ENCODE data around the gene FLACC1.
A peak's percentile ranks its signal among the peaks of the same experiment; 100 is the strongest.

FLACC1 gene

DNA sequence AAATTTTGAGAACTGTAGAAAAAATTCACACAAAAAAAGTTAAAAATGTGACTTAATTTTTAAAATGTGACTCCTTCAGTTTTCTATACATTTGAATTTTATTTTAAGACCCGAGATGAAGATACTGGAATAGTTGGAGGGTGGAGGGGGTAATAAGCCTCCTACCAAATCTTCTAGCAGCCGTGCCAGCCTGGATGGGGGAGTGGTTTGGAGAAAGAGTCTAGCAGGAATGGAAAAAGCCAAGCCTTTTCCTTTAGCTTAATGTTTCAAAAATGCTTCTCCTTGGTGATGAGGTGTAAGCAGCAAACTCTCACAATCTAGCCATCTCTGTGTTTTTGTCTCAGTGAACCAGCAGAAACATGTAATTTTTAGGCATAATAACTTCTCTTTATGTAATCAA lies 82.1 kb downstream of the FLACC1 start:
- DNase-seq = no peak

DNA sequence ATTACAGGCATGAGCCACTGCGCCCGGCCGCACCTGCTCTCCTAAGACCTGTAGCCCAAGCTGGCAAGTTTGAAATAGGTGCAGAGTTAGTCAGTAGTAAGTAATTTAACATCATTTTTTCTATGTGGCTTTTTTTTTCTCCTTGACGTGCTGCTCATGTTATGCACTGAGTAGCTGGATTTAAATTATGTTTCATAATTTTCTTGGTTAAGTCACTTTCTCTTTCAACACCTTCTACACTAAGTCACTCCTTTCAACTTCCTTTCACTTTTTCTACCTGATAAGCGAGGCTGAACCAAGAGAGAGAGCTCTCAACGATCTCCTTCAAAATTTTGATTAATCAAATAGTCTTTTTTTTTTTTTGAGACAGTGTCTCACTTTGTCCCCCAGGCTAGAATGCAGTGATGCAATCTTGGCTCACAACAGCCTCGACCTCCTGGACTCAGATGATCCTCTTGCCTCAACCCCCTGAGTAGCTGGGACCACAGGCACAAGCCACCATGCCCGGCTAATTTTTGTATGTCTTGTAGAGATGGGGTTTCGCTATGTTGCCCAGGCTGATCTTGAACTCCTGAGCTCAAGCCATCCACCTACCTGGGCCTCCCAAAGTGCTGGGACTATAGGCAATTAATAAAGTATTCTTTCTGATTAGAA lies 83.7 kb downstream of the FLACC1 start:
- DNase-seq = no peak

DNA sequence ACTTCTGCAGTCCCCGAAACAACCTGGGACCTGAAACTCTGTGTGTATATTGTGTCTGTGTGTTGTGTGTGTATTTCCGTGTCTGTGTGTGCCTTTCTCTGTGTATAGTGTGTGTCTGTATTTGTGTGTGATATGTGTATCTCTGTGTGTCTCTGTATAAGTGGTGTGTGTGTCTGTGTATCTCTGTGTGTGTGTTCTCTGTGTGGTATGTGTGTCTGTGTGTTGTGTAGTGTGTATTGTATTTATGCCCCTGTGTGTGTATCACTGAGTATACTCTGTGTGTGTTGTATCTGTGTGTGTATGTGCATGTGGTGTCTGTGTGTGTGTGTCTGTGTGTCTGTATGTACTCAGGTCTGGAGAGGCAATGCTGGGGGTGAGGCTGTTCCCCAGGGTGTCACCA lies 85.2 kb downstream of the FLACC1 start:
- DNase-seq = no peak

DNA sequence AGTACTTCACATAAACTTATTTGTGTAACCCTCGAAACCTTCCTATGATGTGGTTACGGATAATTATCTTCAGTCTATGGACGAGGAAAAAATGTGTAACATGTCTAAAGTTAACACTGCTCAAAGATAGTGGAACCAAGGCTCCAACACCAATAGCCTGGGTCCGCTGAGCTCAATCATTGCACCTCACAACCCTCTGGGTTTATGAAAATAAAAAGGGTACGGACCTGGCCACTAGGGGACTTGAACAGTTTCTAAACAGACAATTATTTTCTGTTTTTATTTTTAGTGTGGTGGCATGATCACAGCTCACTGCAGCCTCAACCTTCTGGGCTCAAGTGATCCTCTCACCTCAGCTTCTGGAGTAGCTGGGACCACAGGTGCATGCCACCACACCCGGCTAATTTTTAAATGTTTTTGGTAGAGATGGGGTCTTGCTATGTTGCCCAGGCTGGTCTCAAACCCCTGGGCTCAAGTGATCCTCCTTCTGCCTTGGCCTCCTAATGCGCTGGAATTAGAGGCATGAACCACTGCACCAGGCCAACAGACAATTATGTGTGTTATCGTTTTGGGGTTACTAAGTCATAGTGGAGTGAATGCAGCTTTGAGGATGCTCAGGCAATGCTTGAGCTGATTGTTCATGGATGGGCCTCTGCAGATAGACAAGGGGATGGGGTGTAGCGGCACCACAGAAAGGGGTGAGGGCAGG lies 86.7 kb downstream of the FLACC1 start:
- no peak for DNase-seq

DNA sequence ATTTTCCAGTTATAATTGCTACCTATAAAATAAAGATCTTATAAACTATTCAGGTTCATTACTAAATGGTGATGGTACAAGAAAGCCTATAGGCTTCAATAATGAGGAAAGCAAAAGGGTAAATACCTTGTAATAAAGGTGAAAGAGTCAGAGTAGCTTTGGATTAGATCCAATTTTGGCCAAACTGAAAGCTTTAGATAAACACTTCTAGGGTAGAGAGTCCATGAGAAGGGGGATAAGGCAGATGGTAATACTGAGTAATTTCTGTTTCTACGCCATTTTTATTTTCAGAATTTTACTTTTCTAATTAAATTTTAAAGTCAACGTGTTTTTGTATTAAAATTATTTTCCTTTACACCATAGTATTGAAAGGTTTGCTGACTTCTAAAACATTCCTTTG lies 87.4 kb downstream of the FLACC1 start:
- no peak for DNase-seq

DNA sequence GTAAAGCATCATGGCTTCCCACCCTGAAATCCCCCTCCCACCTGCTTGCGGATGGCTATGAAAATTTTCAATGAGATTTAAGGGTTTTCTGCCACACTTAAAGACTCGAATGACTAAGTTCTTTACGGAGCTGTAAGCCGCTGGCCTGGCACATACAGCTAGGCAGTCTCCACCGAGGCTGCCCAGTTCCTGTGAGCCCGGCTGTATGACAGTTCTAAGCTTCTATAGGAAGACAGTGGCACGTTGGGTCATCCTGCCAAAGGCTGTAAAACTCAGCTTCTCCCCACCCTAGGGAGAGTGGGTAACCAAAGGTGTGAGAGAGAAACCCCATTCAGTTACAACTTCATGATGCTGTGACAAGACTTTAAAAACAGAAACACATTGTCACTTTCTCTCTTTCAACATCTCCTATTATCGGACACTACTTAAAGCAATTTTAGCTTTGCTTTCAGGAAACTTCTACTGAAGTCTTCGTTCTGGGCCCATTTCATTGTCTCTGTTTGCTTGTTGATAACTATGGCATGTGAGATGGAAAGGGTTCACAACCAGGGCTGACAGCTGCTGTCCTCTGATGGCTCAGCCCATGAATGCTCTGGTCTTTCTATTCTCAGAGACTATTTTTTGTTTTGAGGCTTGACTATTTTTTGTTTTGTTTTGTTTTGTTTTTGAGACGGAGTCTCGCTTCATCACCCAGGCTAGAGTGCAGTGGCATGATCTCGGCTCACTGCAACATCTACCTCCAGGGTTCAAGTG lies 89.7 kb downstream of the FLACC1 start:
- DNase-seq = no peak

DNA sequence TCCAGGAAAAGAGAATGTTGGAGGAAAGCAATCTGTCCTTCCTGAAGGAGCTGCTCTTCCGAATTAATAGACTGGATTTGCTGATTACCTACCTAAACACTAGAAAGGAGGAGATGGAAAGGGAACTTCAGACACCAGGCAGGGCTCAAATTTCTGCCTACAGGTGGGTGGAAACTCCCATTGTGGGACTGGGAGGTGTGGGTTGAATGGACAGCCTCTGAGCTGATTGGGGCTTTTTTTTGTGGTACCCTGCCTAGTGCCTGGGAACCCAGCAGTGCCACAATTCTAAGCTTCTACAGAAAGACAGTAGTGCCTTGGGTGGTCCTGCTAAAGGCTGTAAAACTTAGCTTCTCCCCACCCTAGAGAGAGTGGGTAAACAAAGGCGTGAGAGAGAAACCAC lies 90.5 kb downstream of the FLACC1 start:
- no peak for DNase-seq

DNA sequence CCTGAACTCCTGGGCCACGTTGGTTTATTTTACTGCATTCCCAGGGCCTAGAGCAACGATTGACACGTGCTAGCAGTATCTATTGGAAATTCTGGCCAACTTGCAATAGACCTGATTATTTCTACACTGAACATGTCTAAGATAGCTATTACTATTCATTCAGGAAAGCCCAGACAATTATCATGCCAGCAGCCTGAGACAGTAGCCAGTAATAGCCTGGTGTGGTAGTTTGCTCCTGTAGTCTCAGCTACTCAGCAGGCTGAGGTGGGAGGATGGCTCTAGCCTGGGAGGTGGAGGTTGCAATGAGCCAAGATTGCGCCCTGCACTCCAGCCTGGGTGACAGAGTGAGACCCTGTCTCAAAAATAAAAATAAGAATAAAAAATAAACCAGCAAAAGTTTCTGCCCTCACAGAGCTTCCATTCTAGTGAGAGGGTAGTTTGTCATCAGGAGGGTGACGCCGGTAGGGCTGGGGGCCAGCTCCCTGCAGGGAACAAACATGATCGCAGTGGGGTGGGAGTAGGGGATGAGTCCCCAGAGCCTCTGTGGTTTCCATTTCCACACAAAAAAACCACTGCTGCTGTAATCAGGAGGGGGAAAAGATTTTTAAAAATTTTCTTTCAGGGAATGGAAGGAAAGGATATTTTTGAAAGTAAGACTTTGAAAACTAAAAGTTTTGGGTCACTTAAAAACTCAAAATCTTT lies 92.5 kb downstream of the FLACC1 start:
- DNase-seq = no peak

DNA sequence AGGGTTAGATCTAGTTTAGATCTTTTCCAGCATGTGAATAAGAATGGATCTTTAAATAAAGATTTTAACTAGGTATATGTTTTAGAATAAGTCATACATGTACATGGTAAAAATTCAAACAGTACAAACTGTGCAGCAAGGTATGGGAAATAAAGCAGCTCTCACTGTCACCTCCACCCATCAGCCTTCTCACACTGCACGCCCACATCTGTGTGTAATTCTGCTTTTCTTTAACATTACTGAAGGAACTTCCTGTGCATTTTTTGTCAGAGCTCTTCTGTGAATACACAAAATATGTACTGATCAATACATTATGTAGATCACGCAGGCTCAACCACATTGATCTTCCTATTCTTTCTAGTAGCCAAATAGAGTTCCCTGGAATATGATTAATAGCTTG lies 93.4 kb downstream of the FLACC1 start:
- DNase-seq = no peak

DNA sequence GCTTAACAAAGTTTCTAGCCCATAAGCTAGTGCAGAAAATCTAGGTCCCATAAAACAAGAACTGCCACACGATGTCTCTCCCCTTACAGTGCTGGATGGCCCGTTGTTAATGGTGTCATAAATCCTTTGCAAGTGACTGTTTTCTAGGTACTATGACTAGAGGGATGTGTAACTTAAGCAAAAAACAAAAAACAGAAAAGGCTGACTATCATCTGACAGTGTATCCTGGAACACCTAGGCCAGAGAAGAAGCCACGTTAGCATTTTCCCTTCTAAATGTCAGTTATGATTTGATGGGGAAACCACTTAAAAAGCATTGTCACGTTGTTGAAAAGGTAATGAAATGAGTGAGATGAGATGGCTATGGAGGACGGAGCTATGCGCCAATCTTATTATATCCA lies 94.4 kb downstream of the FLACC1 start:
- no peak for DNase-seq

DNA sequence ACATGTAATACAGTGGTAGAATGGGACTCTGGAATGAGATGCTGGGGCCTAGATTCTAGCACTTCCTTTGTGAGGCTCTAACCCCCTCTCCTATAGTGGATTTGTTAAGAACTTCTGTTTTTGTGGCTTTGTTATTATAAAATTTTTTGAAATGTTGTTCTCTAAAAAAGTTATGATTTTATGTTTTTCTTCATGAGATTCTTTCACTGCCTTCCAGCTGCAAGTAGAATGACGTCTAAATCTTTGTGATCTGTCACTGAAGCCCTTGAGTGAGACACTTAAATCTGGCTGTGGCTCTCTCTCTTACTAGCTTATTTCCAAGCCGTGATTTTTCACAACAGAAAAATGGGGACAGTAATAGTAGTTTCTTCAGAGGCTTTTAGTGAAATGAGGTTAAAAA lies 95.2 kb downstream of the FLACC1 start:
- no peak for DNase-seq

DNA sequence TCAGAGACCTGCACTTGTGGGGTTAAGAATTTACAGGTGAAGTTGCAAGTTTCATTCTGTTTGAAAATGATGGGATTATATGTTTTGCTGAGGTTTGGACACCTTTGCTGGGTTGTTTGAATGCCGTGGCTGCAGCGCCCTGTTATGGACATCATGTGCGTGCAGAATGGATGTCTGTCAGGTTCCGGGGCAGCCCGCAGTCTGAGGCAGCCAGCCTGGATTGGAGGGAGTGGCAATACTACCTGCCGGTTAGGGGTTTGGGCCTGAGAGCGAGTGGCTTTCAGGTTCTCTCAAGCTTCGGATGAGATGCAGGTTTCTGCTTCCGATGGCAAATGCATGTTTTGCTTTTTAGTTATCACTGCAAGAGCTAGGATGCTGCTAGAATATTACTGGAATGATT lies 95.7 kb downstream of the FLACC1 start:
- DNase-seq = no peak

DNA sequence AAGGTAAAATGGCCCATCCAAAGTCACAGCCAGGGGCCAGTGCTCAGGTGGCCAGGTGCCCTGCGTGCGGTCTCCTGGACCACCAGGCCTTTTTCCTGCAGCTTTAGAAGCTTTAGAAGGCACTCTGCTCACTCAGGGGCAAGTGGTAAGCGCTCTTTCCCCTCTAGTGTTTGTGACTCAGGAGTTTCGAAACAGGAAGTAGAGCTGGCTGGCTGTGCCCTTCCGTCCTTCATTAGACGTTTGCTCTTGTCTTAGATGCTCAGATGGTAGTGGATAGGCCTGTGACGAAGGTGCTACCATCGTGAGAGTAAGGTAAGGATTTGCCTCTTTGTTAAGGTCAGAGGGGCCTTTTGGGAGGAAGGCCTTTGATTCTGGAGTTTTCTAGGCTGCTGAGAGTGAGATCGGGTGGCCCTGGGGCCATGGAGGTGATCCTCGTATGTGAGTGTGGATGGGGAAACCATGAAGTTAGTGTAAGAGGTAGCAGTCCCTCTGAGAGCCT lies 96.8 kb downstream of the FLACC1 start, which contains the start of gene CASP8:
TSS of gene CASP8 (plus strand) at position 235 of the 499 bp plus-strand sequence. CDS start 5,951 bp downstream, outside the sequence.
- no peak for DNase-seq

DNA sequence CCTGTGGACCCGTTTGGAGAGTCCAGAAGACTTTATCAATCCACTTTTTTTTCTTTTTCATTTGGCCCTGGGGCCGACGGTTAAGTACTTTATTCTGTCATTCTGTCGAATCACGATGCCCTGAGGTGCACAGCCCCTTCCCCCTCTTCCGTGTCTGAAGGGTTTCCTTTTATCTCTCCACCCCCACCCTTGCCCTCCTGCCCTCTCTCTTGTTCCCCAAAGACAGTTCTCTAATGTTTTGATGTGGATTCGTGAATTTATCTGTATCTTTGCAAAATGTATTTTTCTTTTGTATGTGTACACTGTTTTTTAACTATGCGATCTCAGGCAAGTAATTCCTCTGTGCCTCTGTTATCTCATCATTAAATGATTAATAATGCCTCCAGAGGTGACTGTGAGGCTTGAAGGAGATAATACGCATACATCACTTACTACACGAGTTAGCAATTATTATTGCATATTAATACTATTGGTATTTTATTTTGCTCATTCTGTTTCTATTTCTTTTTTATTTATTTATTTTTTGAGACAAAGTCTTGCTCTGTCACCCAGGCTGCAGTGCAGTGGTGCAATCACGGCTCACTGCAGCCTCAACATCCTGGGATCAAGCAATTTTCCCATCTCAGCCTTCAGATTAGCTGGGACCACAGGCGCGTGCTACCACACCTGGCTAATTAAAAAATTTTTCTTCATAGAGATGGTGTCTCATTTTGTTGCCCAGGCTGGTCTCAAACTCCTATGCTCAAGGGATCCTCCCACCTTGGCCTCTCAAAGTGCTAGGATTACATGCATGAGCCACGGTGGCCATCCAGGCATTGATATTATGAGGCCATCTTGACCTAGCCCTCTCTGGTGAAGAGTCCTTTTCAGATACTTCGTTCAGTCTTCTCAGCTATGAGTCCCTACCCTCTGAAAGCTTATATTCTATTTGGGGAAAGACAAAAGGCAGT lies 98.2 kb downstream of the FLACC1 start:
- DNase-seq = no peak

DNA sequence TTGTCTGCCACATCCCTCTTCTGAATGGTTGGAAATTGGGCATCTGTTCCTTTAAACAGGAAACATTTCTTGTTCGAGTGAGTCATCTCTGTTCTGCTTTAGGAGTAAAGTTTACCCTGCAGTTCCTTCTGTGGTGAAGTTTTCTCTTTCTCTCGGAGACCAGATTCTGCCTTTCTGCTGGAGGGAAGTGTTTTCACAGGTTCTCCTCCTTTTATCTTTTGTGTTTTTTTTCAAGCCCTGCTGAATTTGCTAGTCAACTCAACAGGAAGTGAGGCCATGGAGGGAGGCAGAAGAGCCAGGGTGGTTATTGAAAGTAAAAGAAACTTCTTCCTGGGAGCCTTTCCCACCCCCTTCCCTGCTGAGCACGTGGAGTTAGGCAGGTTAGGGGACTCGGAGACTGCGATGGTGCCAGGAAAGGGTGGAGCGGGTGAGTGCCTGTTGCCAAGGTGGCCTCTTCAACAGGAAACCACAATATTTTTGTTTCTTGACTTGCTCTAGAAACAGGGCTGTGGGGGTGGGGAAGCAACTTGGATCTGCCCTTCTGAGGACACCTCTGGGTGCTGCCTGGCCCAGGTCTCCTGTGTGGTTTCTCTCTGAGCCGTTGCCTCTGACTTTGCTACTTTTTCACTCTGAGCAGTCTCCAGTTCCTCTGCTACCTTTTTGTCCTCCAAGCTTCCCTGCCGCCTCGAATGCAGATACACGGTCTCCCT lies 99.0 kb downstream of the FLACC1 start:
- peak; percentile 55 for DNase-seq

DNA sequence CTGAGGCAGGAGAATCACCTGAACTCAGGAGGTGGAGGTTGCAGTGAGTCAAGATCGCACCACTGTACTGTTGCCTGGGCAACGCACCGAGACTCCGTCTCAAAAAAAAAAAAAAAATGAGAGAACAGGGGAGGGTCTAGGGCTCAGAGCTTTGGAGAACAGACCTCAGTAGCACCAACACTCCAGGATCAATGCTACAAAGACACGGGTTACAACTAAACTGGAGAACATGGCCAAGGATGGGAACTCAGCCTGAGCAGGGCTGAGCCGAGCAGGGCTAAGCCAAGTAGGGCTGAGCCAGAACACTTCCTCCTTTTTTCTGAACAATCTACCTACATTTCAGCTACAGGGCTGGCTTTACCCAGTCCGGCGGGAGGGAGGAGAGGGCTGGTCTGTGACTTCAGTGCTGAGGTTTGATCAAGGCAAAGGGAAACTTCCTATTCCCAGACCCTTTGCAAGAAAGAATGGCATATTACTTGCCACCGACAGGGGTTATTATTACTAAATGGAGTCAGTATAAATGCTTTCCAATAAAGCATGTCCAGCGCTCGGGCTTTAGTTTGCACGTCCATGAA lies 99.7 kb downstream of the FLACC1 start:
- peak; percentile 35 for DNase-seq

DNA sequence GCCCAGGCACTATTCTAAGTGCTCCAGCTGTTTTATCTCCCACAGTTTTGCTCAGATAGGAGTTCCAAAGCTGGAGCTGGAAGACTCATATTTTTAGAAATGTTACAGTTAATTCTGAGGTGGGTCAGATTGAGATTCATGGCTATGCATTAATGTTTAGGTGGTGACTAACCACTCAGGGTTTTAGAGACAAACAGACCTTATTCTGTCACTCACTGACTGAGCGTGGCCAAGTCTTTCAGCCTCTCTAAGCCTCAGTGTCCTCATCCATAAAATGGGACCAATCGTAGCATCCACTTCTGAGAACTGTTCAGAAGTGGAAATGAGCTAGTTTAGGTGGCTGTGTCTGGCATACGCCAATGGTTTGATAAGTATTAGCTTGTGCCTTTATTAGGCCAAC lies 101.1 kb downstream of the FLACC1 start:
- no peak for DNase-seq

DNA sequence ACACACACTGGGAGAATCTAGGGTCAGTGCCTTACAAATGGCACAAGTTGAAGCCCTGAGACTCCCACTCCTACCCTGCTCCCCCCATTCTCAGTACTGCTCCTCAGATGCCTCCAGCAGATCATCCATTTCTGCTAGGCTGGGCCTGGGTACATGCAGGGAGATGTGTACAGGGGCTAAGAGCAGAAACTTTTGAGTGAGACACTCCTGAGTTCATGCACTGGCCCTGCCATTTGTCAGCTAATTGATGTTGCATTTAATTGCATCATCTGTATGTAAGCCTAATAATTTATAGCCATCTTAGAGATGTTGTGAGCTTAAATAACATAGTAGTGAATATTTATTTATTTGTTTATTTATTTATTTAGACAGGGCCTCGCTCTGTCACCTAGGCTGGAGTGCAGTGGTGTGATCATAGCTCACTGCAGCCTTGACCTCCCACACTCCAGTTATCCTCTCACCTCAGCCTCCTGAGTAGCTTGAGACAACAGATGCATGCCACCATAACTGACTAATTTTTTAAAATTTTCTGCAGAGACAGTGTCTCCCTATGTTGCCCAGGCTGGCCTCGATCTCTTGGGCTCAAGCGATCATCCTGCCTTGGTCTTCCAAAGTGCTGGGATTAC lies 101.6 kb downstream of the FLACC1 start:
- DNase-seq = no peak

DNA sequence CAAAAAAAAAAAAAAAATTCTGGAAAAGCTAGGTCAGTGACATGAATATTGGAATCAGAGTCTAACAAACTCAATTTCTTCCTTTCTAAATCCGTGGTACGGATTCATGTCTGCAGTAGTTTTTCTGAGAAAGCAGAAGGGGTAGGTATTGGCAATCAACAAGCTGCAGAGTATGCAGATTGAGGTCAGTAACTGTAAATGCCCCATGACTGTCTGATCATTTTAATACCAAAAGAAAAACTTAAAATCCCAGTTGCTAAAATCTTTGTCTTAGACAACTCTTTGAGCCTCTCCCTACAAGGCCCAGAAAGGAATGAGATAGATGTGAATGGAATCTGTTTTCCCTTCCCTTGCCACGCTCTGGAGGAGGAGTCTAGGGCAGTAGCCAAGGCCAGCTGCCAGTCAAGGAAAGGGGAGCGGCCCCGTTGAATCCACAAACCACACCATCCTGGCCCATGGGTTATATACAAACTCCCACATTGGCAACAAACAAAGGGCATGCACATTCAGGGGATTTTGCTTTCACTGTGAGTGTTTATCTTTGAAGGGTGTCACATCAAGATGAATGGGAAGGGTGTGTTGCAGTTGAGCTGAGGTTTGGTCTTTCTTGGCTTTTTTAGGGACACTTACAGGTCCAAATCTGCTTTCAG lies 102.9 kb downstream of the FLACC1 start:
- DNase-seq = no peak

DNA sequence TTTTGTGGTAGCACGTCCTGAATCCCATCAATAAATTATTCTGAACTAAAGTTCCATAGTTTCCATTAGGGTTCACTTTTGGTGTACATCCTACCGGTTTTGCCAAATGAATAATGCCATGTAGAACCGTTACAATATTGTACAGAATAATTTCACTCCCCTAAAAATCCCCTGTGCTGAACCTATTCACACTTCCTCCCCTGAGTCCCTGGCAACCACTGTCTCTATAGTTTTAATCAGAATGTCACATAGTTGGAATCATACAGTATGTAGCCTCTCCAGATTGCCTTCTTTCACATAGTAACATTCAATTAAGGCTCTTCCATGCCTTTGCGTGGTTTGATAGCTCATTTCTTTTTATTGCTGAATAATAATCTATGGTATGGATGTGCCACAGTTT lies 106.4 kb downstream of the FLACC1 start:
- no peak for DNase-seq
